HepG2 (cell line): ENCODE data around the gene EP300. TPM values are rescaled to one million over a fixed set of nuclear protein-coding genes. Genes with fewer than 3 reads are reported as not detected.
A peak's percentile ranks its signal among the peaks of the same experiment; 100 is the strongest.

ENCODE experiments used
- DR1 ChIP-seq: sonication (generic); formaldehyde crosslinking; IDR thresholded peaks from 2 replicates; pipeline ENCODE4 v1.8.0; 2021; ENCODE audit warnings: mild to moderate bottlenecking, missing genetic modification reagents, inconsistent platforms
- EP300 ChIP-seq, 3 experiments: sonication (generic) in 1 of 3; formaldehyde crosslinking in 1 of 3; IDR thresholded peaks; 2 replicates each; pipeline versions ENCODE4 v1.5.1 to v1.6.1; 2011 to 2020; ENCODE audit warnings: low read depth in 2 of 3, low read length in 2 of 3, borderline replicate concordance in 1 of 3, improper control_type of control experiment in 1 of 3, mild to moderate bottlenecking in 1 of 3, missing genetic modification reagents in 1 of 3, moderate library complexity in 1 of 3
- FOXC1 ChIP-seq: sonication (generic); formaldehyde crosslinking; IDR thresholded peaks from 2 replicates; pipeline ENCODE4 v1.8.0; 2022; ENCODE audit warnings: mild to moderate bottlenecking, missing genetic modification reagents, borderline replicate concordance
- GABPA ChIP-seq, 2 experiments: IDR thresholded peaks; 2 replicates each; pipeline ENCODE4 v1.6.1; 2011 to 2016; ENCODE audit warnings: low read depth in 2 of 2, low read length in 1 of 2, missing biosample characterization in 1 of 2, missing genetic modification characterization in 1 of 2
- HCFC1 ChIP-seq: fragments of 150-350 bp; IDR thresholded peaks from 2 replicates; pipeline ENCODE4 v1.6.1; 2014; ENCODE audit warnings: low read depth, low read length
- SMAD9 ChIP-seq: sonication (generic); formaldehyde crosslinking; IDR thresholded peaks from 2 replicates; pipeline ENCODE4 v1.5.1; 2020; ENCODE audit warnings: mild to moderate bottlenecking, missing genetic modification reagents
- YEATS2 ChIP-seq: sonication (generic); formaldehyde crosslinking; IDR thresholded peaks from 2 replicates; pipeline ENCODE4 v1.4.0; 2020; ENCODE audit warnings: missing genetic modification reagents, borderline replicate concordance
- ZNF441 ChIP-seq: sonication (generic); formaldehyde crosslinking; IDR thresholded peaks from 2 replicates; pipeline ENCODE4 v1.7.0; 2021; ENCODE audit warnings: missing genetic modification reagents, borderline replicate concordance
- ZNF550 ChIP-seq: sonication (generic); formaldehyde crosslinking; IDR thresholded peaks from 2 replicates; pipeline ENCODE4 v1.4.0; 2020; ENCODE audit warnings: mild to moderate bottlenecking, missing genetic modification reagents, borderline replicate concordance
- ZNF552 ChIP-seq: sonication (generic); formaldehyde crosslinking; IDR thresholded peaks from 2 replicates; pipeline ENCODE4 v1.9.0; 2022; ENCODE audit warnings: missing genetic modification reagents, mild to moderate bottlenecking, borderline replicate concordance
- ZNF678 ChIP-seq: sonication (generic); formaldehyde crosslinking; IDR thresholded peaks from 2 replicates; pipeline ENCODE4 v1.4.0; 2020; ENCODE audit warnings: mild to moderate bottlenecking, missing genetic modification reagents
- ZNF777 ChIP-seq: sonication (generic); formaldehyde crosslinking; IDR thresholded peaks from 2 replicates; pipeline ENCODE4 v1.4.0; 2020; ENCODE audit warnings: missing genetic modification reagents
- polyA plus RNA-seq, 8 experiments: library from polyadenylated mRNA; depleted of rRNA in 3 of 8; stranded (reverse) in 7 of 8; unstranded in 1 of 8; fragments of >200 nt; fragmentation: Illumina TruSeq in 4 of 8; extraction: Trizol in 4 of 8; gene quantifications; 2 replicates each; pipeline versions ENCODE4 v1.2.1 to v1.2.3, GENCODE V29; 2011 to 2016; ENCODE audit warnings: low read depth in 4 of 8, missing spikeins in 1 of 8, mixed read lengths in 1 of 8; ENCODE audit not compliant: insufficient read depth in 1 of 8
- total RNA-seq, 5 experiments: library from RNA; depleted of rRNA; stranded (reverse); fragments of >200 nt; fragmentation: Illumina TruSeq; extraction: Trizol; gene quantifications; 2 replicates each; pipeline ENCODE4 v1.2.3, GENCODE V29; 2016; ENCODE audit warnings: low read depth in 1 of 5
- TF ChIP-seq, protein P1 (sequence below): sonication (generic); formaldehyde crosslinking; IDR thresholded peaks from 2 replicates; pipeline ENCODE4 v1.4.0; 2020; ENCODE audit warnings: missing genetic modification reagents
- TF ChIP-seq, protein P2 (sequence below): sonication (generic); formaldehyde crosslinking; IDR thresholded peaks from 2 replicates; pipeline ENCODE4 v1.5.0; 2020; ENCODE audit warnings: mild to moderate bottlenecking, missing genetic modification reagents, borderline replicate concordance
- TF ChIP-seq, protein P3 (sequence below): sonication (generic); formaldehyde crosslinking; IDR thresholded peaks from 2 replicates; pipeline ENCODE4 v1.4.0; 2020; ENCODE audit warnings: mild to moderate bottlenecking, missing genetic modification reagents
- TF ChIP-seq, protein P4 (sequence below): sonication (generic); formaldehyde crosslinking; IDR thresholded peaks from 2 replicates; pipeline ENCODE4 v1.4.0; 2020; ENCODE audit warnings: mild to moderate bottlenecking, missing genetic modification reagents

EP300 gene
- total and polyA plus RNA-seq, 2 of the 13 experiments (the other 11 are each of a cell fraction or from before 2014, with no cell fraction given) = 13.6 to 14.9 TPM

DNA sequence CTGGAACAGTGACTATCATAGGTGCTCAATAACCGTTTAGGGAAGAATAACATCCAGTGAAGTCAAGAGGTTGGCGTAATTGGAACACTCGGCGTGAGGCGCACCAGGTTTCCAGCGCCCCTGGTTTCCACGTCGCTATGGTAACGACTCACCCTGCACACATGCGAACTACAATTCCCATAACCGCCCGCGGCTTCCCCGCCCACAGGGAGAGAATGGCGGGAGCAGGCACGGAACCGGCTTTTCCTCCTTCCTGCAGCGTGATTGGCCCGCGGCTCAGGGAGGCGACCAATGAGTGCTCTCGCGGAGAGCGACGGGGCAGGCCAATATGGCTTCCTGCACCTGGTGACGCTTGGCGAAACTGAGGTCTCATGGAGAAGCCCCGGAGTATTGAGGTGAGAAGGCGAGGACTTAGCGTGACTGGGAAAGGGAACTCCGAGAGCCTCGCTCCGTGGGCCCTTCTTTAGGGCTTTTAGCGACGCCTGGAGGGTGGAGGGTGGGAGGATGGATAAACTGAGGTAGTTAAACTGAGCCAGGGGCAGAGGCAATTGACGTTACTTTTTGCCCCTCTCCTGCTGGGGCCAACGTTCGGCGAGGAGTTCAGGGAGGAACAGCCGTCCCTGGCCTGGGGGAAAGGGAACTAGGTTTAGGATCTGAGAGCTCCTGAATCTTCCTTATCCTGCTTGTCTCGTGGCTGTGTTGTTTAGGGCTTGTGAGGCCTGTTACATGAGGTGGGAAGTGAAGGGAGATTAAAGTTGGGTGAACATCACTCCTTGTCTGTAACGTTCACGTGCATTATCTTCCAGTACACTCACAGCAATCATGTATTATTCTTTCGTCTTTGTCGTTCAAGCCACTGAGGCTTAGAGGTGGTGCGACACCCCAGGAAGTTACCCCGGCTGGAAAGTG is 112.9 kb downstream of the EP300 start, which contains the start of gene L3MBTL2 (continued):
- TF ChIP-seq, protein P1, sequence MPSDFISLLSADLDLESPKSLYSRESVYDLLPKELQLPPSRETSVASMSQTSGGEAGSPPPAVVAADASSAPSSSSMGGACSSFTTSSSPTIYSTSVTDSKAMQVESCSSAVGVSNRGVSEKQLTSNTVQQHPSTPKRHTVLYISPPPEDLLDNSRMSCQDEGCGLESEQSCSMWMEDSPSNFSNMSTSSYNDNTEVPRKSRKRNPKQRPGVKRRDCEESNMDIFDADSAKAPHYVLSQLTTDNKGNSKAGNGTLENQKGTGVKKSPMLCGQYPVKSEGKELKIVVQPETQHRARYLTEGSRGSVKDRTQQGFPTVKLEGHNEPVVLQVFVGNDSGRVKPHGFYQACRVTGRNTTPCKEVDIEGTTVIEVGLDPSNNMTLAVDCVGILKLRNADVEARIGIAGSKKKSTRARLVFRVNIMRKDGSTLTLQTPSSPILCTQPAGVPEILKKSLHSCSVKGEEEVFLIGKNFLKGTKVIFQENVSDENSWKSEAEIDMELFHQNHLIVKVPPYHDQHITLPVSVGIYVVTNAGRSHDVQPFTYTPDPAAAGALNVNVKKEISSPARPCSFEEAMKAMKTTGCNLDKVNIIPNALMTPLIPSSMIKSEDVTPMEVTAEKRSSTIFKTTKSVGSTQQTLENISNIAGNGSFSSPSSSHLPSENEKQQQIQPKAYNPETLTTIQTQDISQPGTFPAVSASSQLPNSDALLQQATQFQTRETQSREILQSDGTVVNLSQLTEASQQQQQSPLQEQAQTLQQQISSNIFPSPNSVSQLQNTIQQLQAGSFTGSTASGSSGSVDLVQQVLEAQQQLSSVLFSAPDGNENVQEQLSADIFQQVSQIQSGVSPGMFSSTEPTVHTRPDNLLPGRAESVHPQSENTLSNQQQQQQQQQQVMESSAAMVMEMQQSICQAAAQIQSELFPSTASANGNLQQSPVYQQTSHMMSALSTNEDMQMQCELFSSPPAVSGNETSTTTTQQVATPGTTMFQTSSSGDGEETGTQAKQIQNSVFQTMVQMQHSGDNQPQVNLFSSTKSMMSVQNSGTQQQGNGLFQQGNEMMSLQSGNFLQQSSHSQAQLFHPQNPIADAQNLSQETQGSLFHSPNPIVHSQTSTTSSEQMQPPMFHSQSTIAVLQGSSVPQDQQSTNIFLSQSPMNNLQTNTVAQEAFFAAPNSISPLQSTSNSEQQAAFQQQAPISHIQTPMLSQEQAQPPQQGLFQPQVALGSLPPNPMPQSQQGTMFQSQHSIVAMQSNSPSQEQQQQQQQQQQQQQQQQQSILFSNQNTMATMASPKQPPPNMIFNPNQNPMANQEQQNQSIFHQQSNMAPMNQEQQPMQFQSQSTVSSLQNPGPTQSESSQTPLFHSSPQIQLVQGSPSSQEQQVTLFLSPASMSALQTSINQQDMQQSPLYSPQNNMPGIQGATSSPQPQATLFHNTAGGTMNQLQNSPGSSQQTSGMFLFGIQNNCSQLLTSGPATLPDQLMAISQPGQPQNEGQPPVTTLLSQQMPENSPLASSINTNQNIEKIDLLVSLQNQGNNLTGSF = no peak
- no peak for TF ChIP-seq ZNF552
- TF ChIP-seq, protein P2, sequence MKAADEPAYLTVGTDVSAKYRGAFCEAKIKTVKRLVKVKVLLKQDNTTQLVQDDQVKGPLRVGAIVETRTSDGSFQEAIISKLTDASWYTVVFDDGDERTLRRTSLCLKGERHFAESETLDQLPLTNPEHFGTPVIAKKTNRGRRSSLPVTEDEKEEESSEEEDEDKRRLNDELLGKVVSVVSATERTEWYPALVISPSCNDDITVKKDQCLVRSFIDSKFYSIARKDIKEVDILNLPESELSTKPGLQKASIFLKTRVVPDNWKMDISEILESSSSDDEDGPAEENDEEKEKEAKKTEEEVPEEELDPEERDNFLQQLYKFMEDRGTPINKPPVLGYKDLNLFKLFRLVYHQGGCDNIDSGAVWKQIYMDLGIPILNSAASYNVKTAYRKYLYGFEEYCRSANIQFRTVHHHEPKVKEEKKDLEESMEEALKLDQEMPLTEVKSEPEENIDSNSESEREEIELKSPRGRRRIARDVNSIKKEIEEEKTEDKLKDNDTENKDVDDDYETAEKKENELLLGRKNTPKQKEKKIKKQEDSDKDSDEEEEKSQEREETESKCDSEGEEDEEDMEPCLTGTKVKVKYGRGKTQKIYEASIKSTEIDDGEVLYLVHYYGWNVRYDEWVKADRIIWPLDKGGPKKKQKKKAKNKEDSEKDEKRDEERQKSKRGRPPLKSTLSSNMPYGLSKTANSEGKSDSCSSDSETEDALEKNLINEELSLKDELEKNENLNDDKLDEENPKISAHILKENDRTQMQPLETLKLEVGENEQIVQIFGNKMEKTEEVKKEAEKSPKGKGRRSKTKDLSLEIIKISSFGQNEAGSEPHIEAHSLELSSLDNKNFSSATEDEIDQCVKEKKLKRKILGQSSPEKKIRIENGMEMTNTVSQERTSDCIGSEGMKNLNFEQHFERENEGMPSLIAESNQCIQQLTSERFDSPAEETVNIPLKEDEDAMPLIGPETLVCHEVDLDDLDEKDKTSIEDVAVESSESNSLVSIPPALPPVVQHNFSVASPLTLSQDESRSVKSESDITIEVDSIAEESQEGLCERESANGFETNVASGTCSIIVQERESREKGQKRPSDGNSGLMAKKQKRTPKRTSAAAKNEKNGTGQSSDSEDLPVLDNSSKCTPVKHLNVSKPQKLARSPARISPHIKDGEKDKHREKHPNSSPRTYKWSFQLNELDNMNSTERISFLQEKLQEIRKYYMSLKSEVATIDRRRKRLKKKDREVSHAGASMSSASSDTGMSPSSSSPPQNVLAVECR (CRISPR knock-in tag) = peak; percentile 96
- TF ChIP-seq ZNF777 (CRISPR knock-in tag) = peak; percentile 35; the same call in 1 of the 2 replicates
- TF ChIP-seq DR1 (CRISPR knock-in tag) = peak; percentile 17; the same call in 1 of the 2 replicates
- TF ChIP-seq HCFC1 = peak; percentile 93
- no peak for TF ChIP-seq SMAD9 (CRISPR knock-in tag)
- TF ChIP-seq, protein P3, sequence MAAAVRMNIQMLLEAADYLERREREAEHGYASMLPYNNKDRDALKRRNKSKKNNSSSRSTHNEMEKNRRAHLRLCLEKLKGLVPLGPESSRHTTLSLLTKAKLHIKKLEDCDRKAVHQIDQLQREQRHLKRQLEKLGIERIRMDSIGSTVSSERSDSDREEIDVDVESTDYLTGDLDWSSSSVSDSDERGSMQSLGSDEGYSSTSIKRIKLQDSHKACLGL (CRISPR knock-in tag) = peak; percentile 83
- 0 out of 2 replicates have a peak, but pooled peaks have one; percentile 14 for TF ChIP-seq ZNF441 (CRISPR knock-in tag)
- TF ChIP-seq ZNF678 = peak; percentile 32; the same call in 1 of the 2 replicates
- peak; percentile 56; the same call in 1 of the 2 replicates for TF ChIP-seq GABPA (IDR thresholded peaks at IDR 0.05; ENCODE audit: low read depth, low read length)
- TF ChIP-seq GABPA (CRISPR knock-in tag; IDR thresholded peaks at IDR 0.05; ENCODE audit: low read depth) = peak; percentile 87
- peak; percentile 29; the same call in 1 of the 2 replicates for TF ChIP-seq FOXC1
- peak; percentile 54; the same call in 1 of the 2 replicates for TF ChIP-seq YEATS2 (CRISPR knock-in tag)
- TF ChIP-seq, protein P4, sequence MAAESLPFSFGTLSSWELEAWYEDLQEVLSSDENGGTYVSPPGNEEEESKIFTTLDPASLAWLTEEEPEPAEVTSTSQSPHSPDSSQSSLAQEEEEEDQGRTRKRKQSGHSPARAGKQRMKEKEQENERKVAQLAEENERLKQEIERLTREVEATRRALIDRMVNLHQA (CRISPR knock-in tag) = no peak
- no peak for TF ChIP-seq ZNF550 (CRISPR knock-in tag)
- TF ChIP-seq EP300 (IDR thresholded peaks at IDR 0.05; ENCODE audit: low read depth in 2 of 2, low read length in 2 of 2) = no peak
- TF ChIP-seq EP300 (CRISPR knock-in tag; IDR thresholded peaks at IDR 0.05; ENCODE audit: borderline replicate concordance) = 0 out of 2 replicates have a peak, but pooled peaks have one; percentile 17
